Uterus (tissue), 4 donors: ENCODE data around the gene STAG1. TPM values are rescaled to one million over a fixed set of nuclear protein-coding genes. Genes with fewer than 3 reads are reported as not detected.

ENCODE experiments used
- DNase-seq, 2 donors: peaks; one replicate each; pipeline ENCODE4 v3.0.0-alpha.2; 2019 to 2020
- H3K27ac ChIP-seq, 2 donors: fragments of 200-600 bp; sonication (generic); 1 replicate in 1 of 2; 2 replicates in 1 of 2; pipeline ENCODE4 v1.5.1; 2016 to 2018
- H3K27me3 ChIP-seq, 2 donors: fragments of 200-600 bp; sonication (generic); one replicate each; pipeline ENCODE4 v1.5.1; 2018 to 2019; ENCODE audit warnings: control low read depth in 1 of 2
- H3K36me3 ChIP-seq, 2 donors: fragments of 200-600 bp; sonication (generic); one replicate each; pipeline ENCODE4 v1.5.1; 2019; ENCODE audit warnings: control low read depth in 1 of 2
- H3K4me1 ChIP-seq, 2 donors: fragments of 200-600 bp; sonication (generic); one replicate each; pipeline ENCODE4 v1.5.1; 2018 to 2019; ENCODE audit warnings: control low read depth in 1 of 2
- H3K4me3 ChIP-seq, 2 donors: fragments of 200-600 bp; sonication (generic); 1 replicate in 1 of 2; 2 replicates in 1 of 2; pipeline ENCODE4 v1.5.1; 2018 to 2019; ENCODE audit warnings: mild to moderate bottlenecking in 1 of 2
- H3K9me3 ChIP-seq, 2 donors: fragments of 200-600 bp; sonication (generic); one replicate each; pipeline ENCODE4 v1.5.1; 2019; ENCODE audit warnings: control low read depth in 1 of 2
- CTCF ChIP-seq, 4 experiments: fragments of 200-600 bp in 2 of 4; fragments of 450-650 bp in 2 of 4; sonication (generic) in 2 of 4; IDR thresholded peaks; one replicate each; pipeline ENCODE4 v1.5.1; 2016 to 2019; ENCODE audit warnings: antibody characterized with exemption in 4 of 4, mild to moderate bottlenecking in 2 of 4, moderate library complexity in 1 of 4
- POLR2A ChIP-seq, 2 donors: fragments of 450-650 bp; IDR thresholded peaks; one replicate each; pipeline ENCODE4 v1.6.1; 2016; ENCODE audit warnings: antibody characterized with exemption in 2 of 2, mild to moderate bottlenecking in 1 of 2, moderate library complexity in 1 of 2
- intact Hi-C: fragments of 100-400 bp; cut with DNase I; formaldehyde crosslinking; loops from one replicate; pipeline ENCODE4 v1.15.1; 2023; ENCODE audit warnings: low total_unique reads
- total RNA-seq, 4 donors: library from RNA; depleted of rRNA in 3 of 4; stranded (reverse); fragments of >200 nt in 3 of 4; gene quantifications; one replicate each; pipeline versions ENCODE4 v1.1.0 to v1.2.4, GENCODE V29; 2014 to 2023
- donor health status: DM: yes; HTN: yes; CAD: no.

Gene STAG1
- total RNA-seq, 4 donors from 2014 or later: 41.5 to 139 (median 86.0) TPM

GRCh38 chr3:136330900-136331299, 421.3 kb downstream of the STAG1 start:
- H3K4me3 ChIP-seq: no peak overlapping the region
- no peak overlapping the region for H3K27ac ChIP-seq
- H3K4me1 ChIP-seq: no peaks in the 10 kb centered on the region
- intact Hi-C loops: no loop called here
- no peaks in the 10 kb centered on the region for H3K27me3 ChIP-seq
- TF ChIP-seq CTCF (IDR thresholded peaks at IDR 0.05) (no peak), POLR2A (IDR thresholded peaks at IDR 0.05) (no peak)
- DNase-seq: no peak
- no peaks in the 10 kb centered on the region for H3K9me3 ChIP-seq
- no peaks in the 10 kb centered on the region for H3K36me3 ChIP-seq

GRCh38 chr3:136329593-136329992, 422.6 kb downstream of the STAG1 start:
- H3K9me3 ChIP-seq: no peaks in the 10 kb centered on the region
- no peaks in the 10 kb centered on the region for H3K36me3 ChIP-seq
- H3K27me3 ChIP-seq: no peaks in the 10 kb centered on the region
- H3K4me1 ChIP-seq: no peaks in the 10 kb centered on the region
- H3K27ac ChIP-seq: no peak overlapping the region
- no peak for DNase-seq
- intact Hi-C loops: no loop called here
- no peak for TF ChIP-seq POLR2A (IDR thresholded peaks at IDR 0.05)
- no peak for TF ChIP-seq CTCF (IDR thresholded peaks at IDR 0.05)
- no peak overlapping the region for H3K4me3 ChIP-seq

- H3K36me3 ChIP-seq: no peaks in the 10 kb centered on the region
- H3K4me1 ChIP-seq: no peaks in the 10 kb centered on the region
- DNase-seq: no peak
- peaks cover 0 to 10% of the 10 kb centered on the region in 2 donors for H3K9me3 ChIP-seq
- H3K27me3 ChIP-seq: no peaks in the 10 kb centered on the region
- no peak overlapping the region for H3K4me3 ChIP-seq
- no peak overlapping the region for H3K27ac ChIP-seq
- intact Hi-C loops: no loop called here
- TF ChIP-seq CTCF (IDR thresholded peaks at IDR 0.05) (no peak), POLR2A (IDR thresholded peaks at IDR 0.05) (no peak)
Measured at GRCh38 chr3:136327671-136328070, 424.5 kb downstream of the STAG1 start.

GRCh38 chr3:136326316-136326715, 425.9 kb downstream of the STAG1 start:
- Histone ChIP-seq H3K9me3 (peaks cover 0 to 15% of the 10 kb centered on the region in 2 donors), H3K27me3 (no peaks in the 10 kb centered on the region), H3K27ac (no peak overlapping the region), H3K36me3 (no peaks in the 10 kb centered on the region), H3K4me3 (no peak overlapping the region), H3K4me1 (no peaks in the 10 kb centered on the region)
- no peak for DNase-seq
- intact Hi-C loops: no loop called here
- TF ChIP-seq POLR2A (IDR thresholded peaks at IDR 0.05): no peak
- TF ChIP-seq CTCF (IDR thresholded peaks at IDR 0.05): no peak

GRCh38 chr3:136311968-136312367, 440.2 kb downstream of the STAG1 start:
- no peak for TF ChIP-seq POLR2A (IDR thresholded peaks at IDR 0.05)
- no peak for TF ChIP-seq CTCF (IDR thresholded peaks at IDR 0.05)
- Histone ChIP-seq H3K4me3 (no peak overlapping the region), H3K9me3 (no peaks in the 10 kb centered on the region), H3K27ac (no peak overlapping the region), H3K36me3 (no peaks in the 10 kb centered on the region), H3K4me1 (no peaks in the 10 kb centered on the region), H3K27me3 (no peaks in the 10 kb centered on the region)
- DNase-seq: no peak
- intact Hi-C loops: no loop called here
